HepG2 (cell line): ENCODE data around the gene SPATA25. TPM values are rescaled to one million over a fixed set of nuclear protein-coding genes. Genes with fewer than 3 reads are reported as not detected.

Experiments used
- CBX1 ChIP-seq: IDR thresholded peaks from one replicate; pipeline ENCODE4 v1.6.1; 2016; ENCODE audit warnings: antibody characterized with exemption, low read depth
- CEBPG ChIP-seq: IDR thresholded peaks from 2 replicates; pipeline ENCODE4 v1.6.1; 2016
- DBP ChIP-seq: sonication (generic); formaldehyde crosslinking; IDR thresholded peaks from 2 replicates; pipeline ENCODE4 v1.4.0; 2020; ENCODE audit warnings: missing genetic modification reagents; ENCODE audit errors: not compliant biosample characterization
- GLI4 ChIP-seq: sonication (generic); formaldehyde crosslinking; IDR thresholded peaks from 2 replicates; pipeline ENCODE4 v1.5.1; 2020; ENCODE audit warnings: missing genetic modification reagents, mild to moderate bottlenecking, moderate library complexity, borderline replicate concordance
- GMEB1 ChIP-seq: sonication (generic); formaldehyde crosslinking; IDR thresholded peaks from 2 replicates; pipeline ENCODE4 v1.5.1; 2020; ENCODE audit warnings: missing genetic modification reagents, mild to moderate bottlenecking, borderline replicate concordance
- MAF1 ChIP-seq: sonication (generic); formaldehyde crosslinking; IDR thresholded peaks from 2 replicates; pipeline ENCODE4 v1.5.0; 2020; ENCODE audit warnings: missing genetic modification reagents, borderline replicate concordance
- NCOR1 ChIP-seq: fragments of 200-600 bp; sonication (generic); IDR thresholded peaks from 2 replicates; pipeline ENCODE4 v1.7.0; 2017; ENCODE audit warnings: antibody characterized with exemption, low read length, borderline replicate concordance
- PLRG1 ChIP-seq: fragments of 450-650 bp; conservative IDR thresholded peaks from 2 replicates; pipeline ENCODE4 v1.6.1; 2016
- RARG ChIP-seq: sonication (generic); formaldehyde crosslinking; IDR thresholded peaks from 2 replicates; pipeline ENCODE4 v1.4.0; 2020; ENCODE audit warnings: low read depth, mild to moderate bottlenecking, missing genetic modification reagents
- RFX3 ChIP-seq: IDR thresholded peaks from 2 replicates; pipeline ENCODE4 v1.6.1; 2016; ENCODE audit warnings: missing biosample characterization, missing genetic modification reagents
- TAF15 ChIP-seq: fragments of 200-400 bp; formaldehyde crosslinking; IDR thresholded peaks from one replicate; pipeline ENCODE4 v1.6.1; 2018; ENCODE audit warnings: mild to moderate bottlenecking, low read depth, low read length; ENCODE audit not compliant: poor library complexity, severe bottlenecking
- TERF1 ChIP-seq: sonication (generic); formaldehyde crosslinking; IDR thresholded peaks from 2 replicates; pipeline ENCODE4 v1.8.0; 2022; ENCODE audit warnings: mild to moderate bottlenecking, missing genetic modification reagents, moderate library complexity
- ZBTB37 ChIP-seq: sonication (generic); formaldehyde crosslinking; IDR thresholded peaks from 2 replicates; pipeline ENCODE4 v1.4.0; 2020; ENCODE audit warnings: mild to moderate bottlenecking, missing genetic modification reagents
- ZFP62 ChIP-seq: sonication (generic); formaldehyde crosslinking; IDR thresholded peaks from 2 replicates; pipeline ENCODE4 v1.4.0; 2020; ENCODE audit warnings: missing genetic modification reagents
- ZNF160 ChIP-seq: sonication (generic); formaldehyde crosslinking; IDR thresholded peaks from 2 replicates; pipeline ENCODE4 v1.8.0; 2022; ENCODE audit warnings: mild to moderate bottlenecking, inconsistent platforms, missing genetic modification reagents
- ZNF256 ChIP-seq: sonication (generic); formaldehyde crosslinking; conservative IDR thresholded peaks from 2 replicates; pipeline ENCODE4 v1.4.0; 2020; ENCODE audit warnings: missing genetic modification reagents
- ZNF687 ChIP-seq: sonication (generic); formaldehyde crosslinking; IDR thresholded peaks from 2 replicates; pipeline ENCODE4 v1.5.1; 2020; ENCODE audit warnings: mild to moderate bottlenecking, missing genetic modification reagents, moderate library complexity
- polyA plus RNA-seq, 8 experiments: library from polyadenylated mRNA; depleted of rRNA in 3 of 8; stranded (reverse) in 7 of 8; unstranded in 1 of 8; fragments of >200 nt; fragmentation: Illumina TruSeq in 4 of 8; extraction: Trizol in 4 of 8; gene quantifications; 2 replicates each; pipeline versions ENCODE4 v1.2.1 to v1.2.3, GENCODE V29; 2011 to 2016; ENCODE audit warnings: low read depth in 4 of 8, missing spikeins in 1 of 8, mixed read lengths in 1 of 8; ENCODE audit not compliant: insufficient read depth in 1 of 8
- total RNA-seq, 5 experiments: library from RNA; depleted of rRNA; stranded (reverse); fragments of >200 nt; fragmentation: Illumina TruSeq; extraction: Trizol; gene quantifications; 2 replicates each; pipeline ENCODE4 v1.2.3, GENCODE V29; 2016; ENCODE audit warnings: low read depth in 1 of 5

SPATA25 gene
- total and polyA plus RNA-seq, 2 of the 13 experiments (the other 11 are each of a cell fraction or from before 2014, with no cell fraction given): 4.8 to 7.6 TPM

GRCh38 chr20:45902199-45902701 is 14.8 kb upstream of the SPATA25 start (continued):
- TF ChIP-seq ZNF256 (CRISPR knock-in tag): no peak
- TF ChIP-seq ZBTB37 (CRISPR knock-in tag): 0 out of 2 replicates have a peak, but pooled peaks have one; percentile 24
- TF ChIP-seq DBP (CRISPR knock-in tag): no peak
- TF ChIP-seq ZNF160 (CRISPR knock-in tag): no peak
- TF ChIP-seq CEBPG: no peak
- no peak for TF ChIP-seq GLI4 (CRISPR knock-in tag)
- TF ChIP-seq RARG: no peak
- TF ChIP-seq ZFP62 (CRISPR knock-in tag): no peak
- TF ChIP-seq PLRG1: no peak
- no peak for TF ChIP-seq NCOR1
- no peak for TF ChIP-seq GMEB1 (CRISPR knock-in tag)
- TF ChIP-seq RFX3 (CRISPR knock-in tag): no peak
- no peak for TF ChIP-seq TAF15
- peak; percentile 27 for TF ChIP-seq ZNF687 (CRISPR knock-in tag)
- no peak for TF ChIP-seq CBX1
- no peak for TF ChIP-seq TERF1 (CRISPR knock-in tag)
- TF ChIP-seq MAF1 (CRISPR knock-in tag): no peak
